Hindlimb muscle (tissue), 1 donor: Measurements from ENCODE around the gene CYTIP. TPM values are rescaled to one million over a fixed set of nuclear protein-coding genes. Genes with fewer than 3 reads are reported as not detected.

Experiments
- DNase-seq: peaks from one replicate; pipeline ENCODE4 v3.0.0-alpha.2; 2013
- polyA plus RNA-seq: library from polyadenylated mRNA; unstranded; fragments of 120-200 nt; gene quantifications from one replicate; pipeline ENCODE4 v1.2.1, GENCODE V29; 2013; ENCODE audit not compliant: insufficient read length

Gene CYTIP
- polyA plus RNA-seq = 0.94 TPM

- DNase-seq = no peak
Observed at GRCh38 chr2:157443795-157444640, at the start of gene CYTIP. TSS of gene CYTIP (minus strand) at chr2:157444089. CDS start at chr2:157444020, 69 bp downstream.

DNA sequence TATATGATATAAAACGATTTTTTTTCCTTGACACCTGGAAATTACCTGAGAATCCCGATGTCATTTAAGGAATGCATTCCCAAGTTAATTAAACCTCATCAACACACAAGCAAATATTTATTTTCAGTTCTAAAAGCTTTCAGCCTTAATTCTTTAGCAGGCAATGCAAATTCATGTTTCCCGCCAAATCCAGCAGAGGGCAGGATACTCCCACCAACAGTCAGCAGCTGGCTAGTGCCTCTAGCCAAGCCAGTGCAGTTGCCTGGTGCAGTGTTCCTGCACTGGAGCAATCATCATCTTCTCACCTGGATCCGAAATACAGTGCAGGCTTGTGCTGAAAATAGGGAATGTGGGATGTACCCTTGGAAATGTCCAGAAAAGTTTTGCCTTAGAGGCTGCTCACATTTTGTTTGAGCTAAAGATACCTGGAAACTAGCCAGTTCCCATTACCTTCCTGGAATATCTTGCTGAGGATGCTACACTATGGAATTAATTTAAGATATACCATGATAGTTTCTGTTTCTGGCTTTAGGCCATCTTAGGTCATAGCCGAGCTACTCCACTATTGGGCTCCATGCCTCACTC is 48.4 kb upstream of the CYTIP start:
- DNase-seq = peak; percentile 51

GRCh38 chr2:157489983-157490382 is 46.1 kb upstream of the CYTIP start:
- DNase-seq = no peak

DNA sequence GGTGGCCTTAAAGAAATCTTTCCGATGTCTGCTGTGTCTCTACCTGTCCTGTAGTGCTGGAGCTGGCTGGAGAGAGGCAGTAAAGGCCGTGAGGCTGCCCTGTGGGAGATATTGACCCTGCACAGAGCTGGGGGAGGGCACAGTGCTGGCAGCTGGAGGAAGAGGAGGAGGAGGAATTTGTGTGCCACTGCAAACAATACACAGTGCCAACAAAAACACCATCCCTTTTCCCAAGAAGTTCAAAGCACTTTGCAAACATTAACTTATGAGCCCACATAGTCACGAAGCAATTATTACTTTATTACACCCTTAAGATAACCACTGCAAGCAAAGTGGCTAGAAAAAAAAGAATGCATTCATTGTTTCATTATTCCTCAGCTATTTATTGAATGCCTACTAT is 45.0 kb upstream of the CYTIP start:
- DNase-seq = no peak

DNA sequence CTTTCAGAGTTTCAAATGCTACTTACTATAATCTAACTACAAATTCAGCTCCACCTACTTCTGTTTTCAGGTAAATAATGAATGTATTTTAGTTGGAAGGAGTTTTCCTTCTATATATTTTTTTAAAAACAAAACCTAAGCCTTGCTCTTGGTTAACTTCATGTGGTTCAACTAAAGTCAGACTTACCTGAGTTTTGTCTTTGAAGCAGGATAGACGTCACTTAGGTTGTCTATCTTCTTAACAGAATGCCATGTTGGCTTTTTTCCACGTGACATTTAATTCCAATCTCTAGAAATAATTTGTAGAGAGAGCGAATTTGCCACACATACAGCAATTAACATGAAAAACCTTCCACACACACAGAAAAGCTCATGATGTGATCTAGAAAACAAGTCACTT is 43.9 kb upstream of the CYTIP start:
- DNase-seq = no peak

- no peak for DNase-seq
Observed at GRCh38 chr2:157487271-157487610, 43.4 kb upstream of the CYTIP start.

DNA sequence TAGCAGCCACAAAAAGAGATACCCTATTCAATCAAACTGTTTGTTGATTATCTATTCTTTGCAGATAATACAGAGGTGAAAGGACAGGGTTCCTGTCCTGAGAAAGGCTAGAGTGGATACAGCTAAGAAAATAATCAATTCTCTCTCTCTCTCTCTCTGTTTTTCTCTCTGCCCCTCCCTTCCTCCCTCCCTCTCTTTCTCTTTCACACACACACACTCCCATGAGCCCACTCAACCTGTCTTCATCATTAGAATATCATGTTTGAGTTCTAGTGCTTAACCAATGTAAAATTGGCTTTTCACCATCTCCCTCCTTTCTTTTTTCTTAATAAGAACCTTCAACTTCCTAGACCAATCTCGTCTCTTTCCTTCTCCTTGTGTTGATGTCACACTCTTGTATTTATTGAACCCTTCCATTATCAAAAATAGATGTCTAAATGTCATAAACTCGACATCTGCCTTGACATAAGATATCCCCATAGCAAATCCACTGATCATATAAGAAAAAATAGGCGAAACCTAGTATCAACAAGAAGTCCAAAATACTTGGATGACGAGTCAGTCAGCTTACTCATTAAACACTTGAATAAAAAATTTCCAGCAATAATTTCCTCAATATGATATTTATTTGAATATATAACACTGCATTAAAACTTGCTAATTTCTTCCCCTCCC is 42.8 kb upstream of the CYTIP start:
- DNase-seq = no peak

DNA sequence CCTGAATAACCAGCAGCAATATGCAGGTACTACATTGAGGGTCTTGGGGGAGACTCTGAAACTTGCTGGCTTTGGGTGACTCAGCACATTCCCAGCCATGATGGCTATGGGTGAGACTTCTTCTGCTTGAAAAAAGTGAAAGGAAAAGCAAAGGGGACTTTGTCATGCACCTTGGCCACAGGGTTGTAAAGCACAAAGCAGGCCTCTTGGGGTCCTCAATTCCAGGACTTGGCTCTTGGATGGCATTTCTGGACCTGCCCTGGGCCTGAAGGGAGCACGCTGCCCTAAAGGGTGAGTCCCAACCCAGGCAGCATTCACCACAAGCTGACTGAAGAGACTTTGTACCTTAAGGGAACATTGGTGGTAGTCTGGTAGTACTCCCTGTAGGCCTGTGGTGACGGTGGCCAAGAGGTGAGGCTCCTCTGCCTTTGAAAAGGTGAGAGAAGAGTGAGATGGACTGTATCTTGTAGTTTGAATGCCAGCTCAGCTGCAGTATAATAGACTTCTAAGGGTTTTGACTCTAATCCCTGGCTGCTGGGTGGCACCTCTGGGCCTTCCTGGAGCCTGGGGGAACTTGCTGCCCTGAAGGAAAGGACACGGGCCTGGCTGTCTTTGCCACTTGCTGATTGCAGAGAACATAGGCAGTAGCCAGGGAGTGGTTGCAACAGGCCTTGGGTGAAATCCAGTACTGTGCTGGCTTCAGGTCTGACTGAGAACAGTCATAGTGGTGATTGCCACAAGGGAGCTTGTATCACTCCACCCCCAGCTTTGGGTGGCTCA is 36.5 kb upstream of the CYTIP start:
- no peak for DNase-seq

DNA sequence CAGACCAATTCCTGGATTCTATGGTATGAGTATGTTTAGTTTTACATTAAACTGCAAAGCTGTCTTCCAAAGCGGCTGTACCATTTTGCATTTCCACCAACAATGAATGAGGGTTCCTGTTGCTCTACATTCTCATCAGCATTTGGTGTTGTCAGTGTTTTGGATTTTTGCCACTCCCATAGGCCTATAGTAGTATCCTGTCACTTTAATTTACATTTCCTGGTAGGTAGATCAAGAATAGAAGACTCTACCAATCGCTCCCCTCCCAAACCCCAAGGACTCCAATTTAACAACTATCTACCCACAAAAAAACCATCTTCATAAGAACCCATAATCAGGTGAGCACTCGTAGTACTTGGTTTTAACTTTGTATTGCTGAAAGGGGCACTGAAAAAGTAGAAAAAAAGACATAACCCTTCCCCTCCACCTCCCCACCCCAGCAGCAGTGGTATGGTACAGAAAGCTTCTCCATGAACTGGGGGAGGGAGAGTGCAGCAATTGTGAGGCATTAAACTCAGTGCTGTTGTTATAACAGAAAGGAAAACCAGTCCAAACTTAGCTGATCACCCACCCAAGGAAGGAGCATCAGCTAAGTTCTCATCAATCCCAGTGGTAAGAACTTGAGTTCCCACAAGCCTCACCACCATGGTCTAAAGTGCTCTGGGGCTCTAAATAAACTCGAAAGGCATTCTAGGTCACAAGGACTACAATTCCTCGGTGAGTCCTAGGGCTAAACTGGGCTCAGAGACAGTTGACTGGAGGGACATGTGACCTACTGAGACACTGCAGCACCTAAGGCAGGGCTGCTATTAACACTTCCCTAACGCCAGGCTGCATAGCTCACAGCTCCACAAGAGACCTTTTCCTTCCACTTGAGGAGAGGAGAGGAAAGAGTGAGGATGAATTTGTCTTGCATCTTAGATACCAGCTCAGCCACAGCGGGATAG is 35.5 kb upstream of the CYTIP start:
- DNase-seq = no peak

GRCh38 chr2:157477919-157478318 is 34.0 kb upstream of the CYTIP start:
- no peak for DNase-seq

DNA sequence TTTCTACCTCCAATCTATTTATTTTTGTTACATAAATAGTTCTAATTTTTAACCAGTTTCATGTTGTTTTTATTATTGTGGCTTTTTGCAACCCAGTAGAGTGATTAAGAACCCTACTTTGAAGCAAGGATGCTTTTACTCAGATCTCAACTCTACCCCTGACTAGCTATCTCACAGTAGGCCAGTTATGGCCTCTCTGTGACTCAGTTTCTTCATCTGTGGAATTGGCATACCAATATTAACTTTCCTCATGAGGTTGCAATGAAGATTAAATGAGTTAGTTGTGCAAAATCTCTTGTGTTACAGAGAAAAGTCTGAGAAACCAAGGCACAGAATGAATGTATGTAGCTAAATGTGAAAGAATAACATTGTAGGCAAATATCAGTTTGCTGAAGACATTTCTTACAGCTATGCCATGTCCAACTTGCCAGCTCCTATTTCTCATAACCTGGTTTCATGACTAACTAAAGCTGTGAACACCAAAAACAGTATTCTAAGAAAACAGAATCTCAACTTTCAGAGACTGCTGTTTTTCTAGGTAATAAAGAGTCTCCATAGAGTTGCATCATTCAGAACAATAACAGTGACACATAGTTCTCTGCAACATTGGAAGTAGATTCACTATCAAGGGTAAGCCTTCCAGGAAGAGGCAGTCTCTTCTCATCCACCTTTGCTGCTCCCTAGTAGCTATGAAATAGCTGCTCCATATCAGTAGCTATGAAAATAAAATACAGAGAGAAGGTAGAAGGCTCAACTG is 33.2 kb upstream of the CYTIP start:
- DNase-seq = no peak

DNA sequence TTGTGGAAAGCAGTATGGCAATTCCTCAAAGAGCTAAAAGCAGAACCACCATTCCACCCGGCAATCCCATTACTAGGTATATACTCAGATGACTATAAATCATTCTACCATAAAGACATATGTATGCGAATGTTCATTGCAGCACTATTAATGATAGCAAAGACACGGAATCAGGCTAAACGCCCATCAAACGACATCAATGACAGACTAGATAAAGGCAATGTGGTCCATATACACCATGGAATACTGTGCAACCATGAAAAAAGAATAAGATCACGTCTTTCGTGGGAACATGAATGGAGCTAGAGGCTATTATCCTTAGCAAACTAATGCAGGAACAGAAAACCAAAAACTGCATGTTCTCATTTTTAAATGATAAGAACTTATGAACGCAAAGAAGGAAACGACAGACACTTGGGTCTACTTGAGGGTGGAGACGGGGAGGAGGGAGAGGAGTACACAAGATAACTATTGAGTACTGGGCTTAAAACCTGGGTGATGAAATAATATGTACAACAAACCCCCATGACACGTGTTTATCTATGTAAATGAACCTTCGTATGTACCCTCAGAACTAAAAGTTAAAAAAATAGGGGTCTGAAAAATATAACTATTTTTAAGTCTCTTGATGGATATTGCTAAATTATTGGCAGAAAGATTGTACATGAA is 32.0 kb upstream of the CYTIP start:
- no peak for DNase-seq

- DNase-seq = no peak
Observed at GRCh38 chr2:157473581-157473980, 29.7 kb upstream of the CYTIP start.

GRCh38 chr2:157471078-157471477 is 27.2 kb upstream of the CYTIP start:
- no peak for DNase-seq

GRCh38 chr2:157470321-157470720 is 26.4 kb upstream of the CYTIP start:
- DNase-seq = no peak

GRCh38 chr2:157469726-157470125 is 25.8 kb upstream of the CYTIP start:
- DNase-seq = no peak

GRCh38 chr2:157468931-157469708 is 25.2 kb upstream of the CYTIP start:
- DNase-seq = no peak

DNA sequence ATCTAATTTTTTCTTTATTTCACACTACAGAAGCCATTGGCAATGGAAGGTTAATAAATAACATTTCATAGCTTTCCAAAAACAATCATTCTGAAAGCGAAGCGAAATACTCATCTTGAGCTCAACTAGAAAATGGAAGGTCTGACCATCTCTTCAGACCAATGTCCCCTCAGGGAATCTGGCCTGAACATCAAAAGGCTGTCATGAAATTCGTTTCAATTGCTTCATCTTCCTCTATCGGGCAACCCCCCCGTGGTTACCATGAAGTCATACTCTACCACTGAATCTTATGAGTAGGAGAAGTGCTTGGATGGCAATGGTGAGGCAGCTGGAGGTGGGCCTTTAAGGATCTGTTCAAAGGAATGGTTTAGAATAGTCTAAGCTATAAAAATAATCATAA is 22.9 kb upstream of the CYTIP start:
- no peak for DNase-seq

DNA sequence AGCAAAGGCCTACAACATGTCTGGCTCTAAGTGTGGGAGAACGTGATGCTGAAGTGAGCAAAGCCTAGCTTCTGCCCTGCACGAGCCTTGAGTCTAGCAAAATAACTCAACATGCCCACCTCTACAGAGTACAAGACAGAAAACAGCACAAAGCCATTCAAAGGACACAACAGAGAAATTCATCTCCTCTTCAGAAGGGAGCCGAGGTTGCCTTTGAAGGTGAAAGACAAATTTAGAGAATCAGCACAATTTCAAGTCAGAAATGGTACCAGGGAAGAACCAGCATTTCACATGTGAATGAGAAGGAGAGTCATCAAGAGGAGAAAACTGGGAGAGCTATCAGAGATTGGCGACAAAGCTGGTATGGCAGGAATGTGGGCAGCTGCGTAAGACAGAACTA is 21.7 kb upstream of the CYTIP start:
- no peak for DNase-seq

GRCh38 chr2:157463002-157463401 is 19.1 kb upstream of the CYTIP start:
- DNase-seq = no peak
